Stimulated activated CD8-positive, alpha-beta memory T cell treated with anti-CD3 and anti-CD28 coated beads, Interleukin-4, amount 100 ng/mL, for 4 hours (primary cell): ENCODE measurements around the gene BAG2.

Experiments
- DNase-seq, 2 donors: peaks; one replicate each; pipeline ENCODE4 v3.0.0-alpha.2; 2020; ENCODE audit warnings: low read depth in 2 of 2, low spot score in 1 of 2

Gene BAG2

DNA sequence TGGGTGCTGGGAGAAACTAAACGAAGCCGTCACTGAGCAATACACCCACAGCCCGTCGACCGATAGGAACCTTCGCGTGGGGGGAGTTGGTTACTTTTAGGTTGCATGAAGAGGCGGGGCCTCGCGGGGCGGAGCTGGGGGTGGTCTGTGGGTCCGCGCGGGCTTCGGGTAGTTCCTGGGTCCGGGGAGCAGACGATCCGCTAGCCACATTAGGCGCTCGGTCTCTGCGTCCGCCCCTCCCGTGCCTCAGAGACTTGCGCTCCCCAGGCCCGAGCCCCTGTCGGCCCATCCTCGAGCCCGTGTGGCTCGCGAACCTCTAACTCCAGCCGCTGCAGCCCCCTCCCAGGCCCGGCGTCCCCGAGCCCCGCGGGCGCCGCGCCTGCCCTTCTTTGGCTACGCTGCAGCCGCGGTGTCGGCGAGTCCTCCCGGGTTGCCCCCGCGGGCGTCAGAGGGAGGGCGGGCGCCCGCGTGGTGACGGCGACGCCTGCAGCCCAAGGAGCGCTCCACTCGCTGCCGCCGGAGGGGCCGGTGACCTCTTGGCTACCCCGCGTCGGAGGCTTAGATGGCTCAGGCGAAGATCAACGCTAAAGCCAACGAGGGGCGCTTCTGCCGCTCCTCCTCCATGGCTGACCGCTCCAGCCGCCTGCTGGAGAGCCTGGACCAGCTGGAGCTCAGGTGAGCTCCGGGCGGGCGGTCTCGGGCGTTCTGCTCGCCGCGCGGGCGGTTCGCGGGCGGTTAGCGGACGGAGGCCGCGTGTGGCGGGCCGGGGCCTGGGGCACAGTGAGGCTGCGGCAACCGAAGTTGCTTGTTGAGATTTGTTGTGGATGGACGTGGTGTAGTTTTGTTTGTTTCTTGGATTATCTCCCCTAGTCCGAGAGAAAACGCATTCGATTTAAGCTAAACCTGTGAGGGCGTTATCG, at the start of gene BAG2:
Gene BAG2 (plus strand): TSS at position 191 of the 920 bp plus-strand sequence. CDS start 372 bp downstream, at position 563.
- peak; percentile 77 to 86 for DNase-seq

DNA sequence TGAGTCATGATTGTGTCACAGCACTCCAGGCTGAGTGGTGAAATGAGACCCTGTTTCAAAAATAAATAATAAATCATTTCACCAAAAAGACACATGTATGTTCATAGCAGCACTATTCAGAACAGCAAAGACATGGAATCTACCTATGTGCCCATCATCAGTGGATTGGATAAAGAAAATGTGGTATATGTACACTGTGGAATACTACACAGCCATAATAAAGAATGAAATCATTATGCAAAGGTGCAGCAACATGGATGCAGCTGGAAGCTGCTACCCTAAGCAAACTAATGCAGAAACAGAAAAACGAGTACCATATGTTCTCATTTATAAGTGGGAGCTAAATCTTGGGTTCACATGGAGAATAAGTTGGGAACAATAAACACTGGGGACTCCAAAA, 49.0 kb upstream of the BAG2 start:
- no peak for DNase-seq

DNA sequence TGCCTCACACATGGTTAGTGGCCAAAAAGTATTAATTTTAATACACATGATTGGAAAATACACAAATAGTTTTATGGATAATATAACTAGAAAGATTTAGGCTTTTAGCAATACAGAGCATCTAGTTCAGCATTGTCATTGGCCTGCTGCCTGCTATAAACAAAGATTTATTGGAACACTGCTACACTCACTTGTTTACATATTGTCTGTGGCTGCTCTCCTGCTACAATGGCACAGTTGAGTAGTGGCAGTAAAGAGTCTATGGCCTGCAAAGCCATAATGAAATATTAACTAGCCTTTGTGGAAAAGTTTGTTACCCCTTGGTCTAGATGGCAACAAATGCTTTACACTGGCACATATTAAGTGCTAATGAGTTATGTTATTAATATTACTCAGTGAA, 44.4 kb upstream of the BAG2 start:
- no peak for DNase-seq

DNA sequence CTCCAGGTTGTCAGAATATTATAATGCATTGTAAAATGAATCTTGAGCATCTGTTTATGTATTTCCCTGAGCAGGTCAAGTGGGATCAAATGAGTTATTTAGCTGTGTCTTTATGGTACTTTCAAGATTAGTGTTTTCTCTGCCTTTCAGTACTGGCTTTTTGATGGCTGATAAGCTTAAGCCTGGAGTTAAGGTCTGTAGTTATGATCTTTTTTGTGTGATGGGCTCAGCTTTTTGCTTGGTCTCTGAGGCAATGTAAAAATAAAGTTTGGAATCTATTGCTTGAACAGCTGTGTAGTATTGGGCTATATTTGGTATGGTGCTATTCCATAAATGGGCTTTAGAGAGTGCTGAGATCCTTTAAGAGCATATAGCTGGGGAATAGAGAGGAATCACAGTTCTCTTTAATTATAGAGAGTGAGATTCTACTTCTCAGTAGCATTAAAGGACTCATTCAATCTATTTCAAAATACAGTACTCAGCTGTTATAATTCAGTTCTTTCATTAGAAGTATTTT, 41.4 kb upstream of the BAG2 start:
- DNase-seq: no peak

DNA sequence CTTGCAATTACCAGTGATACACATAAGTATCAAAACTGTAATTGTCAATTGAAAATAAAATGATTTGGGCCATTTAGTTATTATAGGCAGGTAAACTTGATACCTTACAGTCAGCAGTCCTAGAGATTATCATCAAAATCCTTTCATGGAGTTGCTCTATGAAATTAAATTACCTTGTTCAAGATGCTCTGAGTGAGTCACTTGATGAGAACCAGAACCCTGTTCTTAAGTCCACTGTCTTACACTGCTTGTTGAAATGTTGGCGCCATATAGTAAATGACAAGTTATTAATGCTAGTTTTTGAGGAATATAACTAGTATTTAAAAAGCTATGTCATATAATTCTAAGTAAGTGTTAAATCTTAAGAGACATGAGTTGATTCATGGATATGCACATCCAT, 37.2 kb upstream of the BAG2 start:
- no peak for DNase-seq

DNA sequence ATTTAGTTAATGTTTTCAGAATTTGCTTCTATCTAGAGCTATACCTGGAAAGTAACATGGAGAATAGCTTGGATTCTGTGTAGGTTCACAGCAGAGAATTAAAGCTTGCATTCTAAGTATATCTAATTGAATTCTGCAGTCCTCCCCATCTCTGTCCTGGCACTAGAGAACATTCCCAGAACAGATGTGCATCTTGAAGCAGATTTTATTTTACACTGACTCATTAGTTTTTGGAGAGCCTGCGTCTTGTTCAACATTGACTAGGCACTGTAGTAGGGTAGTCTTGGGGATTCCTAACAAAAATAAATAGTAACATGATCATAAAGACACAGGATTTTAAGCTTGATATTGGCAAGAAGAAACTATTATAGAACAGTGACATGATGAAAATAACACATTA, 36.2 kb upstream of the BAG2 start:
- DNase-seq: no peak

DNA sequence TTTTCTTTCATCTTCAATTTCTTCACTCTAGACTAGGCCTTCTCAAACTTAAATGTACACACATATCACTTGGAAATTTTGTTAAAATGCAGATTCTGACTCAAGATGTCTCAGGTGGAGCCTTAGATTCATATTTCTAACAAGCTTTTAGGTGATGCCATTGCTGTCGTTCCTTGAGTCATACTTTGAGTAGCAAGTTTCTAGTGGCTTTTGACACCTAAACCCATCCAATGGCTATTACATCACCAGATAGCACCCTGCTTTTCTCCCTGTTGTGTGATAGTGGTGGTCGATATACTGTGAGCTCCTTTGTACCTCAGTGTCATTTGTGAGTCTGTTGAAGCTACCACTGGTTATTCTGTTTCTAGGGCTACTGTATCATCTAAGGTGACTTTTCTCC, 34.8 kb upstream of the BAG2 start:
- no peak for DNase-seq

DNA sequence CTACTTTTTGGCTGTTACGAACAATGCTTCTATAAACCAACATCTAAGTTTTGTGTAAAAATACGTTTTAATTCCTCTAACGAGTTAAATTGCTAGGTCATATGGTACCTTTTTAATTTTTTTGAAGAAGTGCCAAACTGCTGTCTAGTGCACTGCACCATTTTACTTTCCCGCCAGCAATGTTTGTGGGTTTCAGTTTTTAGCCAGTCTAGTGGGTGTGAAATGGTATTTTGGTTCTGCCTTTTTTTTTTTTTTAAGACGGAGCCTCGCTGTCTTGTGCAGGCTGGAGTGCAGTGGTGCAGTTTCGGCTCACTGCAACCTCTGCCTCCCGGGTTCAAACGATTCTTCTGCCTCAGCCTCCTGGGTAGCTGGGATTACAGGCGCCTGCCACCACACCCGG, 34.1 kb upstream of the BAG2 start:
- no peak for DNase-seq

DNA sequence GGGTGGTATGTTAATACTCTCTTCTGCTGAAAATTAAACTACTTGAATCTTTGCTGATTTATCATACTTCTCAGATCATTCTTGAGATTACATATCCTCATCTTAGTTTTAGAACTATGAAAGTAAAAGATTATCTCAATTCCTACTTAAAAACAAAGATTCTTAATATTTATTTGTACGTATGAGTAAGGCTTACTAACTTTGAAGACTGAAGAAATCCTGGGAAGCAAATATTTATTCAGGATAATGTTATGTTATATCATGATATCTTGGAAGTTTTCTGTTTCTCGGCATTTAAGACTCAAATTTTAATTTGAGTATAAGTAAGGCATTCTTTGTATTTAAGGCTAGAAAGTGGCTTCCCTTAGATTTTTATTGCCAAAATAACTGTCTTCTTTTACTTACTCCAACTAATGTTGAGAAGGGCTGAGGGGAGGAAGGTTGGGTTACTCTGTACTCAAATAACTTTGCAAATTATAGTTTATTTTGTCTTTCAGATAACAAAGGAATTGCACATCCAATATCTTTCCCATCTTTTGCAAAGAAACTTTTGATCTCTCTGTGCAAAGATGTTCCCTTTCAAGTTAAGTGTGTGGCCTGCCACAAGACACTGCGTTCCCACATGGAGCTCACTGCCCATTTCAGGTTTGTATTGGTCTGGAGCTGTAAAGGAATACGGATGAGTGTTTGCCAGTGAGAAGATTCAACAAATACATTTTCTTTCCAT, 30.5 kb upstream of the BAG2 start:
- DNase-seq: no peak

DNA sequence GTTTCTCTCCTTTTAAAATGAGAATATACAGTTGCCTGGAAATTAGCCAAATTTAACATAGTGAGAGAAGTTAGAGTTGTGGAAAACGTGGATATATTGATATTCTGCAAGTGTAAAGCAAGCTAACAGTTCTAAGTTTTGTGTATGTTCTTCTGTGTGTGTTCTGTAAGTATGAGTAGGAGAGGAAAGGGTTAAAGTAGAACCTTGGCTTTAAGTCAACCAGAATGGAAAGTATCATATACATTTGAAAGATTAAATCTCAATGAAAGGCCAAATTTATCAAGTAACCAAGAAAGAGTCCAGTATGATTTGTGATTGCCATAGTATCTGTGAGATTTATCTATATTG, 30.0 kb upstream of the BAG2 start:
- no peak for DNase-seq

DNA sequence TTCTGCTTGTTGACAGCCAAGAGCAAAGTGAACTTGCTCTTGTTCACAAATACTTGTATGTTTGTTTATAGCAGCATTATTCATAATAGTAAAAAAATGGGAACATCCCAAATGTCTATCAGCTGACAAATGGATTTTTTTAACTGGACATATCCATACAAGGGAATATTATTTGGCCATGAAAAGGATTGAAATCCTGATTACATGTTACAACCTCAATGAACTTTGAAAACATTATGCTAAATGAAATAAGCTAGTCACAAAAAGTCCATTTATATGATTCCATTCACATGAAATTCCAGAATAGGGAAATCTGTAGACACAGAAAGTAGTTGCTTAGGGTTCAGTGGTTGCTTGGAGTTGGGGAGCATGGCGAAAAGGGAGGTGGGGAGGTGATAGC, 28.4 kb upstream of the BAG2 start:
- DNase-seq: no peak

DNA sequence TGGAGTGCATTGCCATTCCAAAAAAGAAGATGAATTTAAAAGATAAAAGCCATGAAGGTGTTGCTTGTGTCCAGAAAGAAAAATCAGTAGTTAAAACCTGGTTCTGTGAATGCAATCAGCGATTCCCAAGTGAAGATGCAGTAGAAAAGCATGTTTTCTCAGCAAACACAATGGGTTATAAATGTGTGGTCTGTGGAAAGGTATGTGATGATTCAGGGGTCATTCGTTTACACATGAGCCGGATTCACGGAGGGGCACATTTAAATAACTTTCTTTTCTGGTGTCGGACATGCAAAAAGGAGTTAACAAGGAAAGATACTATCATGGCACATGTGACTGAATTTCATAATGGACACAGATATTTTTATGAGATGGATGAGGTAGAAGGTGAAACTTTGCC, 24.7 kb upstream of the BAG2 start:
- no peak for DNase-seq

DNA sequence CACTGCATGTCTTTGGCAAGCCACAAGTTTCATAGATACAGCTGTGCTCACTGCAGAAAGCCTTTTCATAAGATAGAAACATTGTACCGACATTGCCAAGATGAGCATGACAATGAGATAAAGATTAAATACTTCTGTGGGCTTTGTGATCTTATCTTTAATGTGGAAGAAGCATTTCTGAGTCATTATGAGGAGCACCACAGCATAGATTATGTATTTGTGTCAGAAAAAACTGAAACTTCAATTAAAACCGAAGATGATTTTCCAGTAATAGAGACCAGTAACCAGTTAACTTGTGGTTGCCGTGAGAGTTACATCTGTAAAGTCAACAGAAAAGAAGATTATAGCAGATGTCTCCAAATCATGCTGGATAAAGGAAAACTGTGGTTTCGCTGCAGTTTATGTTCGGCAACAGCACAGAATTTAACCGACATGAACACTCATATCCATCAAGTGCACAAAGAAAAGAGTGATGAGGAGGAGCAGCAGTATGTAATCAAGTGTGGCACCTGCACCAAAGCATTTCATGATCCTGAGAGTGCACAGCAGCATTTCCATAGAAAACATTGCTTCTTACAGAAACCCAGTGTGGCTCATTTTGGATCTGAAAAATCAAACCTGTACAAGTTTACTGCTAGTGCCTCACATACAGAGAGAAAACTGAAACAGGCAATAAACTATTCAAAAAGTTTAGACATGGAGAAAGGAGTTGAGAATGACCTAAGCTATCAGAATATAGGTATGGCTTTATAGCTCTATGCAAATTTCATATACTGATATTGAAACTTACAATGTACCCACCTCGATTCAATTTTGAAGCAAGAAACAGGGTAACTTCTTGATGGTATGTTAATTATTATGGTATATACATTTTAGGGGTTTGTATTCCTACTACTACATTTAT, 23.9 kb upstream of the BAG2 start:
- DNase-seq: no peak

DNA sequence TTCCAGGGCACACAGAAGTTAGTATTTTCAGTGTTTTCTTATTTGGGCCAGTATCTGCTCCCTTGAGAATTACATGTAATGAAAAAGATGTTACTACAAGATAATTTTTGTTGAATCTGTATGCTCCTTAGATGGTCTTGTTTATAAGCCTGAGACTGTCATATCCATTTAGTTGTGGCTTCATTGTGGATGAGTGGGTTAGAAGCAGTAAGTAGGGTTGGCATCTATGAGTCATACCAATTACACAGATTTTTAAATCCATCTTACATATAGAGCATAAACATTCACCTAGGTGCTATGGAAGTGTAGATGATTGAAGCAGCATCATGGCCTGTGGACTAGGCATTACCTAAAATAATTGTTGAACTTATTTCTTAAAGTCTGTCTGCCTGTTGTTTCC, 13.5 kb upstream of the BAG2 start:
- no peak for DNase-seq

DNA sequence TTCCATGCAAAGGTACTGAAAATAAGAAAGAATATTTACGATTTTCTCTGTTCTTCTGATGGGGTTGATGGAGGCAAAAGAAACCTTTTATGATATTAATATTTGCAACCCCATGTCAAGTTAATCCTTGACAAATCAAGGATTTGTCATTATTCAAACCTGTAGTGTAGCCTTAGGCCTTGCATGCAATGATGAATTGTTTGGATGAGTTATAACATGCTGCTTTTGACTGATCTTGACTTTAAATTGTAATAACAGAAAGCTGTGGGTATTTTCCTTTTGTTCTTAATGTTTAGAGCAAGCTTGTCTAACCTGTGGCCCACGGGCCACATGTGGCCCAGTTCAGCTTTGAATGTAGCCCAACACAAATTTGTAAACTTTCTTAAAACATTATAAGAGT, 13.0 kb upstream of the BAG2 start:
- DNase-seq: no peak

DNA sequence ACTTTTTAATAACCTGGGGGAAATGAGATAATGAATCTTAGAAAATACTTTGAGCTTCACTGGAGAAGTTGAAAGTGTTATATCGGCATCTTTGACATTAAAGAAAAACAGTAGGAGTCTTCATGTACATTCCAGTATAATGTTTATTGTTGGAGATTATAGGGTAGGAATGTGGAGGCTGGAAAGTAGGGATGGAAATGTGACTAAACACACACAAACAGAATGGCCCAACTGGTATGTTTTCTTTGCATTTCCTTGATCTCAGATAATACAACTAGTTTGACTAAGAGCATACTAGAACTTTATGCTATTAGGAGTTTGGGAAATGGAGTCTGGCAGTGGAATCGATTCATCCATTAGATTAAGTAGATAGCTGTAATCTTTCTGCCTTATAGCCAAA, 10.1 kb upstream of the BAG2 start:
- DNase-seq: no peak

DNA sequence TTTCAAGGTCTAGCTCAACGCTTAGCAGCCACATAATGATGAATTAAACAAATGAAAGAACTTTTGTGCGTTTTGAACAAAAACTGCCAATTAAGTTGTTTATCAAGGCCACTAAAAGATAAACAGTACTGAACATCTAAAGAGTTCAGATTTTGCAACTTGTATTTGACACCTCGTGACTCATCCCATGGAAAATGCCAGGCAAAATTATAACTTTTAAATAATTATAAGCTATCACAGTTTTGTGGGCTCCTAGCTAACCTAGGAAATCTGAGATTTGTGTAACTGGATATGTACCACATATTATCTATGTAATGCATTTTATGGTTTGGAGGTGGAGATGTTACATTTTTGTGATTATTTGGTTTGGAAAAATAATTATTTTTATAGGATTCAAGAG, 9.6 kb upstream of the BAG2 start:
- no peak for DNase-seq

DNA sequence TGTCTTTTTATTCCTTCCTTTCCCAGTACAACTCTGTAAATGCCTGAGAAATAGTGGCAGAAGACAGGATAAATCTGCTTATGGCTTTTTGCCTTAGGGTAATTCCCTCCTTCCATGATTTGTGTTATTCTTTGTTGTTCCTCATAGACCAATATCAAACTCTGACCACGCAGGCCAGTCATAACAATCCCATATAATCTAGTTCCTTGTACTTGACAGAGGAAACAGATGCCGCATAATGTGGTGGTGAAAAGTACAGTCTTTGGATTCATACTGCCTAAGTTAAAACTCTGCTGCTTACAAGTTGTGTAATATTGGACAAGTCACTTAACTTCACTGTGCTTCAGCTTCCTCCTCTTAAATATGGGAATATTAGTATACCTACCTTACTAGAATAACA, 8.2 kb upstream of the BAG2 start:
- DNase-seq: no peak

DNA sequence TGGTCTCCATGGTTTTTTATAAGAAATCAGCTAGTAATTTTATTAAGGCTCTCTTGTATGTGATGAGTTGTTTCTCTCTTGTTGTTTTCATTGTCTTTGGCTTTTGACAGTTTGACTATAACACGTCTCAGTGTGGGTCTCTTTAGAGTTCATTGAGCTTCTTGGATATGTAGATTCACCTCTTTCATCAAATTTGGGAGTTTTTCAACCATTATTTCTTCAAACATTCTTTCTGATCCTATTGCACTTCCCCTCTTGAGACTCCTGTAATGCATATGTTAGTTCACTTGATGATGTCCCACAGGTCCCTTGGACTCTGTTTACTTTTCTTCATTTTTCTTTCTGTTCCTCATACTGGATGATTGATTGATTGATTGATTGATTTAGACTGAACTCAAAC, 7.0 kb upstream of the BAG2 start:
- DNase-seq: no peak

DNA sequence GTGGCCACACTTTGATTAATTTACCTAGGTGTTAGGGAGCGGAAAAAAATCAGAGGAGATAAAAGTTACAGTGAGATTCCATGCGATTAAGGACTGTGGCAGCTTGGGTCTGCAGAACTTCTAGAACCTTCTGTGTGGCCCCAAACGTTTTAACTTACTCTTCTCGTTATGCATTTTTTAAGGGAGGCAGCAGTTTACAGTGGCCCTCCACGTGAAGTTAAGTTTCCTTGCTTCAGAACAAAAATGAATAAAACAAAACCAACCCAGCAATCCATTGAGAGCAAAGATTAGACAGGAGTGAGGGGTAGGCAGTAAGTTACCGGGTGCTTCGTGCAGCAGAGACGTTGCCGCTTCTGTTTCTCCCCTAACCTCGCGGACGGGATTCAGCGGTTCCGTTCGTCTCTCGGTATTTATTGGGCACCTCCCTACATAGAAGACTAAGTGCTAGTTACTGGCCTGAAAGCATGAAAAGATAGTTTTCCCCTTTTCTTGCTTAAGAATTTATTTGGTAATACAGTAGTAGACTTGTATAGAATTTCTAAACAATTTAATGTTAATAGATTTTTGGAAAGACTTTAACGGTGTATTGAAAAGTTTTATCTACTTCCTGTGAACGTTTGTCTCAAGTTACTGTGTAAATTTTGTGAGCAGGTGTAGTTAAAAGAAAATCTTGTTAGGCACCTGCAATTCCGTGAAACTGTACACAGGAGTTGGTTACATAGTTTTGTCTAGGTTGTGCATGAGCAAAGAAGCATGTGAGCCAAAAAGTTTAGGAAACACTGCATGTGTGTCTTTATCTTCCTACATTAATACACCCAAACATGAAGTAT, 1.1 kb downstream of the BAG2 start:
- DNase-seq: peak; percentile 0 to 7
